Measurements from ENCODE around the gene CMYA5.
A peak's percentile ranks its signal among the peaks of the same experiment; 100 is the strongest.

Gene CMYA5

GRCh38 chr5:79736528-79737514 lies 47.2 kb downstream of the CMYA5 start:
- H3K27ac ChIP-seq: peak overlapping the region in 9 of 11 experiments; percentile 30 to 79 (median 73); a peak in 18 of 22 replicates
- no peaks in the 10 kb centered on the region for H3K27me3 ChIP-seq

DNA sequence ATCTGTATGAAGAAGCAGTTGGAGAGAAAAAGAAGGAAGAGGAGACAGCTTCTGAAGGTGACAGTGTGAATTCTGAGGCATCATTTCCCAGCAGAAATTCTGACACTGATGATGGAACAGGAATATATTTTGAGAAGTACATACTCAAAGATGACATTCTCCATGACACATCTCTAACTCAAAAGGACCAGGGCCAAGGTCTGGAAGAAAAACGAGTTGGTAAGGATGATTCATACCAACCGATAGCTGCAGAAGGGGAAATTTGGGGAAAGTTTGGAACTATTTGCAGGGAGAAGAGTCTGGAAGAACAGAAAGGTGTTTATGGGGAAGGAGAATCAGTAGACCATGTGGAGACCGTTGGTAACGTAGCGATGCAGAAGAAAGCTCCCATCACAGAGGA lies 48.7 kb downstream of the CMYA5 start:
- no peak overlapping the region for H3K4me3 ChIP-seq
- peaks cover 19 to 37% (median 25%) of the 10 kb centered on the region in 10 experiments; a peak in 19 of 20 replicates for H3K4me1 ChIP-seq
- 0 out of 22 replicates have a peak overlapping the region, but pooled peaks of 3 of the 11 experiments have one; percentile 73 to 79 (median 77) for H3K27ac ChIP-seq
- no peaks in the 10 kb centered on the region for H4K20me1 ChIP-seq
- no peaks in the 10 kb centered on the region for H3K36me3 ChIP-seq
- H3K9me3 ChIP-seq (replicated peaks in 1 of 11): peaks cover 0 to 31% (median 25%) of the 10 kb centered on the region in 11 experiments; a peak in 16 of 22 replicates
- H3K27me3 ChIP-seq: no peaks in the 10 kb centered on the region
- H3K4me2 ChIP-seq: peak overlapping the region in 1 of 11 experiments; percentile 4; a peak in 2 of 22 replicates
- no peak overlapping the region for H3K9ac ChIP-seq
- no peak for TF ChIP-seq Cebpa-rat (IDR thresholded peaks at IDR 0.05)

More at GRCh38 chr5:79736528-79737514, 47.2 kb downstream of the CMYA5 start:
- H4K20me1 ChIP-seq: no peaks in the 10 kb centered on the region
- peaks cover 19 to 37% (median 24%) of the 10 kb centered on the region in 10 experiments; a peak in 19 of 20 replicates for H3K4me1 ChIP-seq
- H3K4me2 ChIP-seq: peak overlapping the region; percentile 18 to 81 (median 54); a peak in 21 of 22 replicates
- H3K9me3 ChIP-seq (replicated peaks in 1 of 11): peaks cover 0 to 31% (median 25%) of the 10 kb centered on the region in 11 experiments; a peak in 16 of 22 replicates
- no peaks in the 10 kb centered on the region for H3K36me3 ChIP-seq
- peak in 3 of 11 experiments; percentile 56 to 64 (median 58); a peak in 4 of 22 replicates for TF ChIP-seq Cebpa-rat (IDR thresholded peaks at IDR 0.05)
- H3K4me3 ChIP-seq: peak overlapping the region in 1 of 10 experiments; percentile 17; a peak in 1 of 20 replicates
- H3K9ac ChIP-seq: peak overlapping the region in 7 of 11 experiments; percentile 0 to 54 (median 33); a peak in 11 of 22 replicates

GRCh38 chr5:79742549-79743136 lies 53.0 kb downstream of the CMYA5 start:
- H3K9ac ChIP-seq: no peak overlapping the region
- no peaks in the 10 kb centered on the region for H3K36me3 ChIP-seq
- H4K20me1 ChIP-seq: no peaks in the 10 kb centered on the region
- no peak for TF ChIP-seq Cebpa-rat (IDR thresholded peaks at IDR 0.05)
- H3K27ac ChIP-seq: no peak overlapping the region
- peaks cover 0 to 13% (median 3%) of the 10 kb centered on the region in 10 experiments; a peak in 11 of 20 replicates for H3K4me1 ChIP-seq
- no peak overlapping the region for H3K4me3 ChIP-seq
- no peaks in the 10 kb centered on the region for H3K27me3 ChIP-seq
- peaks cover 0 to 20% (median 13%) of the 10 kb centered on the region in 11 experiments; a peak in 14 of 22 replicates for H3K9me3 ChIP-seq (replicated peaks in 1 of 11)
- H3K4me2 ChIP-seq: no peak overlapping the region

DNA sequence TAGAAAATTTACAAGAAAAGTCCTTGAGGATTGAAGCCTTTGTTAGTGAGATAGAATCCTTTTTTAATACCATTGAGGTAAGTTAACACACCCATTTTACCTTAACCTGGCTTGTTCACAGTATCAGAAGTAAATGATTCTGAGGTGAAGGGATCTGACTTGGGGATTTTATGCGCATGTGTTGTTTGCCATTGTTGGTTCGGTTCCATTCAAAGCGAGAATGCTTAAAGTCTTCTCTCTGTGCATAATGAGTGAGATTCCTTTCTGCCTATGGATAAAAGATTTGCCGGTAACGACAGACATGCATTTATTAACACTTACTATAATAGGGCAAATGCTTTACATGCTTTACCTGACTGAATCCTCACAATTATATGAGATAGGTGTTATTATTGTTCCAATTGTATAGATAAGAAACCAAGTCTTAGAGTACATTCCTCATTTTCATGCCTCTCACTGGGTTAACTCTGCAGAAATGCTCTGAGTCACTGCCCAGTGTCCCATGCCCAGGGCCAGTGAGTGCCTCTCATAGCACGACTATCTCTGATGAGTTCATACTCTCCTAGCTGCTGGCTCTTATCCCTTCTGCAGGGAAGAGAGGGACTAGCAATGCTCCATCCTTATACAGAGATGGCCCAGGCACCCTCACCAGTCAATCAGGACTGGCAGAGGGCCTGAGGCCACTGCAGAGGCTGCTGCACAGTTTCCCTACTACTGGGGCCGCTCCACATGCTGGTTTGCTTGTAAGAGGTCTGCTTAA lies 54.4 kb downstream of the CMYA5 start:
- H3K4me2 ChIP-seq: no peak overlapping the region
- H3K9me3 ChIP-seq (replicated peaks in 1 of 11): peaks cover 0 to 8% (median 1%) of the 10 kb centered on the region in 11 experiments; a peak in 9 of 22 replicates
- H3K4me3 ChIP-seq: no peak overlapping the region
- no peaks in the 10 kb centered on the region for H3K27me3 ChIP-seq
- H3K4me1 ChIP-seq: peaks cover 0 to 13% (median 0%) of the 10 kb centered on the region in 10 experiments; a peak in 2 of 20 replicates
- H3K9ac ChIP-seq: no peak overlapping the region
- no peaks in the 10 kb centered on the region for H3K36me3 ChIP-seq
- TF ChIP-seq Cebpa-rat (IDR thresholded peaks at IDR 0.05): no peak
- H3K27ac ChIP-seq: no peak overlapping the region
- no peaks in the 10 kb centered on the region for H4K20me1 ChIP-seq

DNA sequence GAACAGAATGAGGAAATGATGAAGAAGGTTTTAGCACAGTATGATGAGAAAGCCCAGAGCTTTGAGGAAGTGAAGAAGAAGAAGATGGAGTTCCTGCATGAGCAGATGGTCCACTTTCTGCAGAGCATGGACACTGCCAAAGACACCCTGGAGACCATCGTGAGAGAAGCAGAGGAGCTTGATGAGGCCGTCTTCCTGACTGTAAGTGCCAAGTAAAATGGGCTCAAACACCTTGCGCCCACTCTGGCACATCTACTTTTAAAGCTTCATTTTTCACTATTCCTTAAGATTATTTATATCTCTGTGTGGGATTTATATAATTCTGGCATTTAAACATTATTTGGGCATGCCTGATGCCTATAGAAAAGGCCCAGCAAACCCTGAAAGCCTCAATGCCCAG lies 55.6 kb downstream of the CMYA5 start:
- 0 out of 22 replicates have a peak overlapping the region, but pooled peaks of 1 of the 11 experiments have one; percentile 16 for H3K4me2 ChIP-seq
- no peak overlapping the region for H3K9ac ChIP-seq
- H3K4me3 ChIP-seq: no peak overlapping the region
- H3K4me1 ChIP-seq: peaks cover 0 to 13% (median 0%) of the 10 kb centered on the region in 10 experiments; a peak in 2 of 20 replicates
- H3K9me3 ChIP-seq (replicated peaks in 1 of 11): peaks cover 0 to 3% (median 0%) of the 10 kb centered on the region in 11 experiments; a peak in 1 of 22 replicates
- H3K27ac ChIP-seq: no peak overlapping the region
- no peaks in the 10 kb centered on the region for H3K36me3 ChIP-seq
- H3K27me3 ChIP-seq: no peaks in the 10 kb centered on the region
- no peaks in the 10 kb centered on the region for H4K20me1 ChIP-seq
- TF ChIP-seq Cebpa-rat (IDR thresholded peaks at IDR 0.05): no peak

- Histone ChIP-seq H4K20me1 (no peaks in the 10 kb centered on the region), H3K9ac (no peak overlapping the region), H3K9me3 (replicated peaks in 1 of 11) (peaks cover 0 to 6% (median 0%) of the 10 kb centered on the region in 11 experiments; a peak in 1 of 22 replicates), H3K36me3 (no peaks in the 10 kb centered on the region), H3K4me2 (no peak overlapping the region), H3K4me1 (peaks cover 0 to 10% (median 0%) of the 10 kb centered on the region in 10 experiments; a peak in 3 of 20 replicates), H3K27ac (no peak overlapping the region), H3K4me3 (no peak overlapping the region), H3K27me3 (no peaks in the 10 kb centered on the region)
- TF ChIP-seq Cebpa-rat (IDR thresholded peaks at IDR 0.05): no peak
Observed at GRCh38 chr5:79746642-79747569, 57.3 kb downstream of the CMYA5 start.

- H3K4me1 ChIP-seq: peaks cover 0 to under 1% (median 0%) of the 10 kb centered on the region in 10 experiments; a peak in 4 of 20 replicates
- no peak overlapping the region for H3K4me3 ChIP-seq
- no peak overlapping the region for H3K4me2 ChIP-seq
- H4K20me1 ChIP-seq: no peaks in the 10 kb centered on the region
- H3K36me3 ChIP-seq: no peaks in the 10 kb centered on the region
- no peak for TF ChIP-seq Cebpa-rat (IDR thresholded peaks at IDR 0.05)
- 0 out of 22 replicates have a peak, but pooled peaks cover 0 to 3% (median 0%) of the 10 kb centered on the region in 11 experiments for H3K9me3 ChIP-seq (replicated peaks in 1 of 11)
- H3K9ac ChIP-seq: no peak overlapping the region
- H3K27ac ChIP-seq: no peak overlapping the region
- no peaks in the 10 kb centered on the region for H3K27me3 ChIP-seq
Observed at GRCh38 chr5:79750611-79751510, 61.2 kb downstream of the CMYA5 start.
